Endodermal cell (in vitro differentiated cells): ENCODE data around the gene DNAJC5G. TPM values are rescaled to one million over a fixed set of nuclear protein-coding genes. Genes with fewer than 3 reads are reported as not detected.
A peak's percentile ranks its signal among the peaks of the same experiment; 100 is the strongest.

ENCODE experiments used
- DNase-seq: peaks from one replicate; pipeline ENCODE4 v3.0.0-alpha.2; 2017
- H3K27ac ChIP-seq: 2 replicates; pipeline ENCODE4 v1.5.1; 2013; ENCODE audit warnings: mild to moderate bottlenecking, low read depth, low read length, moderate library complexity
- H3K27me3 ChIP-seq: 2 replicates; pipeline ENCODE4 v1.6.1; 2013; ENCODE audit warnings: mild to moderate bottlenecking, low read length, moderate library complexity; ENCODE audit not compliant: insufficient read depth, control insufficient read depth, poor library complexity, severe bottlenecking
- H3K36me3 ChIP-seq: 2 replicates; pipeline ENCODE4 v1.7.0; 2013; ENCODE audit warnings: mild to moderate bottlenecking, low read length, moderate library complexity; ENCODE audit not compliant: control insufficient read depth, insufficient read depth
- H3K4me1 ChIP-seq: one replicate; pipeline ENCODE4 v1.7.0; 2013; ENCODE audit warnings: low read length; ENCODE audit not compliant: control insufficient read depth, insufficient read depth
- H3K4me3 ChIP-seq: 2 replicates; pipeline ENCODE4 v1.5.1; 2013; ENCODE audit warnings: mild to moderate bottlenecking, low read length, moderate library complexity
- H3K9ac ChIP-seq: 2 replicates; pipeline ENCODE4 v1.6.1; 2013; ENCODE audit warnings: mild to moderate bottlenecking, low read length, moderate library complexity; ENCODE audit not compliant: poor library complexity, severe bottlenecking; ENCODE audit errors: extremely low read depth
- H3K9me3 ChIP-seq: 2 replicates; pipeline ENCODE4 v1.6.1; 2013; ENCODE audit warnings: mild to moderate bottlenecking, low read length, moderate library complexity; ENCODE audit not compliant: control insufficient read depth
- H3K27ac Mint-ChIP-seq: 2 replicates; pipeline ENCODE4 v1.8.0; 2020; ENCODE audit warnings: mixed read lengths
- H3K27me3 Mint-ChIP-seq: 2 replicates; pipeline ENCODE4 v1.8.0; 2021; ENCODE audit warnings: mild to moderate bottlenecking, mixed read lengths; ENCODE audit not compliant: insufficient read depth
- H3K36me3 Mint-ChIP-seq: 2 replicates; pipeline ENCODE4 v1.8.0; 2020; ENCODE audit warnings: low read depth, mixed read lengths
- H3K4me1 Mint-ChIP-seq: 2 replicates; pipeline ENCODE4 v1.8.0; 2020; ENCODE audit warnings: mixed read lengths
- H3K4me3 Mint-ChIP-seq: 2 replicates; pipeline ENCODE4 v1.8.0; 2020; ENCODE audit warnings: mild to moderate bottlenecking, moderate library complexity, mixed read lengths
- H3K9me3 Mint-ChIP-seq: 2 replicates; pipeline ENCODE4 v1.8.0; 2020; ENCODE audit warnings: mild to moderate bottlenecking, mixed read lengths
- CTCF ChIP-seq: fragments of 200-600 bp; sonication (generic); conservative IDR thresholded peaks from 2 replicates; pipeline ENCODE4 v1.5.0; 2021; ENCODE audit warnings: antibody characterized with exemption, mild to moderate bottlenecking
- WGBS, 2 experiments: methylation state at CpG; one replicate each; pipeline versions ENCODE4 v1.1.5 to v1.1.7; 2013; ENCODE audit warnings: missing lambda C conversion rate in 2 of 2, mixed read lengths in 1 of 2; ENCODE audit not compliant: insufficient coverage in 1 of 2, insufficient read length in 1 of 2; 5-methylcytosine and 5-hydroxymethylcytosine counted together
- total RNA-seq, 2 donors: library from RNA; stranded (reverse); fragmentation: NEBNext Ultra II Directional in 1 of 2; extraction: Animal tissue kit (Norgen Biotek cat#: 25700) in 1 of 2; gene quantifications; 2 replicates in 1 of 2; 3 replicates in 1 of 2; pipeline ENCODE4 v1.2.1, GENCODE V29; 2021

The DNAJC5G gene
- total RNA-seq, 2 donors from 2014 or later: 0.49 TPM; not detected in 1

DNA sequence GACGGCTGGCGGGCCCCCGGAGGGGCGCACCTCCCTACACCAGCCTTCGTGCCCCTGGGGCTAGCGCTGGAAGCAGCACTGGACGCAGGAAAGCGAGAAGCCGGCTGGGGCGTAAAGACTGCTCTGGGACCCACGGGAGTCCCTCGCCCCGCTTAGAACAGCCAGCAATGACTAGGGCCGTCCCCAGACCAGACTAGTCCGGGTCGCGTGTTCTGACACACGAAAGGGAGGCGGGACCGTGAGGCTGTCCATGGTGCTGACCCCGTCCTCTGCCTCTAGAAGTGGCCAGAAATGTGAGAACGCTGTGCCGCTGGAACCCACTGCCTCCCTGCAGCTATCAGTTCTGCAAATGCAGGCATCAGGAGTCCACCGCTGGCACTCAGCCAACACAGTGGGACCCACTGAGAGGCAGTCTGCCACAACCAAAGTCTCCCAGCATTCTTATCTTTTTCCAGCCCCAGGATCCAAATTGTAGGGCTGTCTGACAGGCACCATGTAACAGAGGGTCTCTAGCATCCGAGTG is 33.2 kb downstream of the DNAJC5G start, which contains the start of gene UCN:
Gene UCN, minus strand, starts transcription at position 87 of the 523 bp plus-strand sequence. CDS start 550 bp downstream, outside the sequence.
- DNase-seq: peak; percentile 92
- Histone ChIP-seq H3K36me3 (no peaks in the 10 kb centered on the region), H3K9ac (no peak within 1 kb of the TSS), H3K4me1 (peaks cover 6% of the 10 kb centered on the region), H3K9me3 (no peaks in the 10 kb centered on the region), H3K4me3 (peak within 1 kb of the TSS; percentile 36), H3K27ac (no peak within 1 kb of the TSS), H3K27me3 (peaks cover 57% of the 10 kb centered on the region)
- no peak within 1 kb of the TSS for H3K27ac Mint-ChIP-seq
- H3K4me3 Mint-ChIP-seq: peak within 1 kb of the TSS; percentile 35
- WGBS, 2 experiments: 14 to 17% methylated on average over 19 to 25 of the region's 25 CpGs
- peaks cover 9% of the 10 kb centered on the region for H3K36me3 Mint-ChIP-seq
- H3K4me1 Mint-ChIP-seq: peaks cover 2% of the 10 kb centered on the region
- H3K9me3 Mint-ChIP-seq: no peaks in the 10 kb centered on the region
- no peak for TF ChIP-seq CTCF
- H3K27me3 Mint-ChIP-seq: peaks cover 53% of the 10 kb centered on the region

GRCh38 chr2:27309651-27310050 is 34.4 kb downstream of the DNAJC5G start:
- Histone ChIP-seq H3K9ac (no peak overlapping the region), H3K27me3 (peaks cover 51% of the 10 kb centered on the region), H3K9me3 (no peaks in the 10 kb centered on the region), H3K4me3 (no peak overlapping the region), H3K27ac (no peak overlapping the region), H3K4me1 (peaks cover 6% of the 10 kb centered on the region), H3K36me3 (no peaks in the 10 kb centered on the region)
- TF ChIP-seq CTCF: no peak
- Mint-ChIP-seq H3K9me3 (no peaks in the 10 kb centered on the region), H3K27me3 (peaks cover 49% of the 10 kb centered on the region), H3K4me1 (peaks cover 2% of the 10 kb centered on the region), H3K27ac (no peak overlapping the region), H3K4me3 (no peak overlapping the region), H3K36me3 (peaks cover 9% of the 10 kb centered on the region)
- 96 to 99% methylated on average over 6 of the region's 6 CpGs for WGBS, 2 experiments
- no peak for DNase-seq

GRCh38 chr2:27312152-27312551 is 36.9 kb downstream of the DNAJC5G start:
- H3K4me3 ChIP-seq: no peak overlapping the region
- Mint-ChIP-seq H3K27me3 (peaks cover 24% of the 10 kb centered on the region), H3K4me1 (peaks cover 2% of the 10 kb centered on the region), H3K36me3 (peaks cover 9% of the 10 kb centered on the region), H3K27ac (no peak overlapping the region), H3K9me3 (no peaks in the 10 kb centered on the region), H3K4me3 (no peak overlapping the region)
- no peak for TF ChIP-seq CTCF
- no peaks in the 10 kb centered on the region for H3K9me3 ChIP-seq
- DNase-seq: no peak
- WGBS, 2 experiments: 94 to 100% methylated on average over 1 to 3 of the region's 3 CpGs
- no peak overlapping the region for H3K27ac ChIP-seq
- H3K27me3 ChIP-seq: peaks cover 26% of the 10 kb centered on the region
- no peaks in the 10 kb centered on the region for H3K36me3 ChIP-seq
- H3K4me1 ChIP-seq: peaks cover 4% of the 10 kb centered on the region
- H3K9ac ChIP-seq: no peak overlapping the region
